Fibroblast of the conjunctiva (primary cell): ENCODE measurements around the gene SLC23A2.
A peak's percentile ranks its signal among the peaks of the same experiment; 100 is the strongest.
"Not testable (repeated sequence)": the region's sequence is repeated elsewhere in the genome, so short reads cannot be mapped to it uniquely, and the experiment has no call there.

Source experiments
- DNase-seq: peaks from one replicate; pipeline ENCODE4 v3.0.0-alpha.2; 2010; ENCODE audit warnings: low read depth

The SLC23A2 gene

GRCh38 chr20:4902788-4903187 lies 98.5 kb downstream of the SLC23A2 start:
- no peak for DNase-seq

GRCh38 chr20:4901031-4901818 lies 100.1 kb downstream of the SLC23A2 start:
- no peak for DNase-seq

GRCh38 chr20:4898282-4899244 lies 102.7 kb downstream of the SLC23A2 start:
- DNase-seq = peak; percentile 51

- no peak for DNase-seq
These were observed 103.7 kb downstream of the SLC23A2 start for GRCh38 chr20:4897600-4897999.

- DNase-seq = no peak
These were observed 104.3 kb downstream of the SLC23A2 start for GRCh38 chr20:4896971-4897497.

GRCh38 chr20:4896119-4896702 lies 105.1 kb downstream of the SLC23A2 start:
- no peak for DNase-seq

- DNase-seq = no peak
These were observed 106.3 kb downstream of the SLC23A2 start for GRCh38 chr20:4894981-4895381.

GRCh38 chr20:4894409-4894808 lies 106.9 kb downstream of the SLC23A2 start:
- DNase-seq = no peak

- DNase-seq = no peak
These were observed 107.6 kb downstream of the SLC23A2 start for GRCh38 chr20:4893709-4894108.

GRCh38 chr20:4891997-4892396 lies 109.3 kb downstream of the SLC23A2 start:
- no peak for DNase-seq

- no peak for DNase-seq
These were observed 110.0 kb downstream of the SLC23A2 start for GRCh38 chr20:4891190-4891763.

GRCh38 chr20:4889446-4889845 lies 111.9 kb downstream of the SLC23A2 start:
- DNase-seq = no peak

- no peak for DNase-seq
These were observed 113.7 kb downstream of the SLC23A2 start for GRCh38 chr20:4887586-4887985.

- no peak for DNase-seq
These were observed 114.4 kb downstream of the SLC23A2 start for GRCh38 chr20:4886771-4887527.

GRCh38 chr20:4885877-4886276 lies 115.4 kb downstream of the SLC23A2 start:
- DNase-seq = no peak

GRCh38 chr20:4883546-4883945 lies 117.8 kb downstream of the SLC23A2 start:
- no peak for DNase-seq

- no peak for DNase-seq
These were observed 118.3 kb downstream of the SLC23A2 start for GRCh38 chr20:4883051-4883450.

GRCh38 chr20:4881006-4881730 lies 120.1 kb downstream of the SLC23A2 start:
- no peak for DNase-seq

- no peak for DNase-seq
These were observed 121.3 kb downstream of the SLC23A2 start for GRCh38 chr20:4880051-4880450.

GRCh38 chr20:4878099-4878498 lies 123.2 kb downstream of the SLC23A2 start:
- not testable (repeated sequence) for DNase-seq

GRCh38 chr20:4876731-4877130 lies 124.6 kb downstream of the SLC23A2 start:
- no peak for DNase-seq
